A549 (cell line): ENCODE results near the gene FXR1. TPM values are rescaled to one million over a fixed set of nuclear protein-coding genes. Genes with fewer than 3 reads are reported as not detected.
A peak's percentile ranks its signal among the peaks of the same experiment; 100 is the strongest.

Experiments used
- ATAC-seq, 2 experiments: fragments of 200-7000 bp in 1 of 2; fragments of >200 bp in 1 of 2; cut with Nextera tagmentation in 1 of 2; cut with Tn5 transposase in 1 of 2; 3 replicates each; pipeline versions ENCODE4 v1.8.0 to v1.9.1; 2018 to 2020; ENCODE audit warnings: mild to moderate bottlenecking in 1 of 2, moderate library complexity in 1 of 2
- CTCF ChIA-PET: fragments of 300-600 bp; sonication (Branson Sonifier 250); formaldehyde crosslinking; extraction: SDS; loops from one replicate; lab custom pipeline; 2021; ENCODE audit warnings: antibody characterized with exemption, inconsistent platforms; lab: Yijun Ruan, JAX
- POLR2A ChIA-PET: fragments of 350-600 bp; formaldehyde crosslinking; extraction: SDS; loops from one replicate; lab custom pipeline; 2021; ENCODE audit warnings: antibody characterized with exemption, inconsistent platforms; lab: Yijun Ruan, JAX
- DNase-seq, 2 experiments: peaks; one replicate each; pipeline versions ENCODE4 v3.0.0 to v3.0.0-alpha.2; 2011 to 2016; ENCODE audit warnings: low read depth in 1 of 2, low spot score in 1 of 2
- FAIRE-seq: peaks from 2 replicates; lab custom pipeline; 2011; peaks lifted over from hg19 to GRCh38; lab: Jason Lieb, UNC
- H3K27ac ChIP-seq, 2 experiments: fragments of >200 bp; sonication (Bioruptor Twin); formaldehyde crosslinking; 3 replicates each; pipeline ENCODE4 v1.5.1; 2016 to 2017
- H3K4me1 ChIP-seq: fragments of >200 bp; sonication (Bioruptor Twin); formaldehyde crosslinking; 3 replicates; pipeline ENCODE4 v1.6.1; 2016
- H3K4me2 ChIP-seq: fragments of >200 bp; sonication (Bioruptor Twin); formaldehyde crosslinking; 3 replicates; pipeline ENCODE4 v1.6.1; 2016
- H3K4me3 ChIP-seq: fragments of >200 bp; sonication (Bioruptor Twin); formaldehyde crosslinking; 3 replicates; pipeline ENCODE4 v1.5.1; 2016
- H3K9me3 ChIP-seq: fragments of >200 bp; sonication (Bioruptor Twin); formaldehyde crosslinking; 3 replicates; pipeline ENCODE4 v1.6.1; 2016
- EHMT2 ChIP-seq: fragments of 200-600 bp; sonication (generic); IDR thresholded peaks from 2 replicates; pipeline ENCODE4 v1.6.1; 2016; ENCODE audit warnings: antibody characterized with exemption, low read depth, mild to moderate bottlenecking, moderate library complexity
- EP300 ChIP-seq, 2 experiments: fragments of >200 bp; sonication (Bioruptor Twin); formaldehyde crosslinking; IDR thresholded peaks; 2 replicates in 1 of 2; 3 replicates in 1 of 2; pipeline ENCODE4 v1.6.1; 2016 to 2017
- ESRRA ChIP-seq: fragments of 150-350 bp; IDR thresholded peaks from 2 replicates; pipeline ENCODE4 v1.6.1; 2014; ENCODE audit warnings: mild to moderate bottlenecking, low read length, borderline replicate concordance
- GATA3 ChIP-seq: IDR thresholded peaks from 2 replicates; pipeline ENCODE4 v1.6.1; 2012; ENCODE audit warnings: borderline replicate concordance
- HDAC2 ChIP-seq: fragments of 200-600 bp; sonication (generic); IDR thresholded peaks from 2 replicates; pipeline ENCODE4 v1.6.1; 2016
- HOXB13 ChIP-seq: fragments of 250-450 bp; sonication (Bioruptor Pico); IDR thresholded peaks from 2 replicates; pipeline ENCODE4 v1.5.0; 2020; ENCODE audit warnings: low read depth, mild to moderate bottlenecking, moderate library complexity
- KDM5A ChIP-seq: fragments of 200-600 bp; sonication (generic); IDR thresholded peaks from 2 replicates; pipeline ENCODE4 v1.6.1; 2016; ENCODE audit warnings: antibody characterized with exemption, mild to moderate bottlenecking
- MAFK ChIP-seq: fragments of 450-650 bp; IDR thresholded peaks from 2 replicates; pipeline ENCODE4 v1.6.1; 2014; ENCODE audit not compliant: partially characterized antibody
- NPAS2 ChIP-seq: fragments of 250-450 bp; sonication (Bioruptor Pico); IDR thresholded peaks from 2 replicates; pipeline ENCODE4 v1.8.0; 2022; ENCODE audit warnings: mild to moderate bottlenecking, moderate library complexity, borderline replicate concordance
- PHF8 ChIP-seq: fragments of 200-600 bp; sonication (generic); IDR thresholded peaks from 2 replicates; pipeline ENCODE4 v1.6.1; 2016; ENCODE audit warnings: low read depth, mild to moderate bottlenecking, antibody characterized with exemption, moderate library complexity, borderline replicate concordance
- POLR2AphosphoS2 ChIP-seq: conservative IDR thresholded peaks from 2 replicates; pipeline ENCODE4 v1.6.1; 2012; ENCODE audit warnings: low read length, improper control_type of control experiment, inconsistent platforms
- SMC3 ChIP-seq: fragments of >200 bp; sonication (Bioruptor Twin); formaldehyde crosslinking; IDR thresholded peaks from 3 replicates; pipeline ENCODE4 v1.6.1; 2018; ENCODE audit warnings: inconsistent platforms
- SREBF2 ChIP-seq: fragments of 450-650 bp; IDR thresholded peaks from 2 replicates; pipeline ENCODE4 v1.6.1; 2014; ENCODE audit warnings: mild to moderate bottlenecking, moderate library complexity
- WGBS: methylation state at CpG from one replicate; pipeline ENCODE4 v1.1.6; 2017; ENCODE audit errors: missing lambda C conversion rate; 5-methylcytosine and 5-hydroxymethylcytosine counted together
- polyA plus RNA-seq, 4 experiments: library from polyadenylated mRNA; depleted of rRNA in 3 of 4; stranded (reverse); fragments of >200 nt; fragmentation: RNase III in 1 of 4; extraction: RNeasy Plus Mini Kit Qiagen cat#74134 plus additional on column Dnase treatment in 1 of 4; gene quantifications; 2 replicates in 3 of 4; 3 replicates in 1 of 4; pipeline ENCODE4 v1.2.3, GENCODE V29; 2011 to 2017
- TF ChIP-seq, protein P1 (sequence below): fragments of 200-600 bp; sonication (generic); IDR thresholded peaks from 2 replicates; pipeline ENCODE4 v1.6.1; 2016; ENCODE audit warnings: antibody characterized with exemption, mild to moderate bottlenecking, moderate library complexity
- TF ChIP-seq, protein P2 (sequence below): fragments of 250-450 bp; sonication (Bioruptor Pico); IDR thresholded peaks from 2 replicates; pipeline ENCODE4 v1.5.0; 2020; ENCODE audit warnings: low read depth, mild to moderate bottlenecking, moderate library complexity
- TF ChIP-seq, protein P3 (sequence below): fragments of >200 bp; sonication (Bioruptor Twin); formaldehyde crosslinking; IDR thresholded peaks from 3 replicates; pipeline ENCODE4 v1.5.1; 2016
- TF ChIP-seq, protein P4 (sequence below): fragments of 150-350 bp; IDR thresholded peaks from 2 replicates; pipeline ENCODE4 v1.6.1; 2014; ENCODE audit warnings: low read depth, mild to moderate bottlenecking, low read length
- TF ChIP-seq, protein P5 (sequence below): IDR thresholded peaks from 2 replicates; pipeline ENCODE4 v1.6.1; 2012; ENCODE audit warnings: low read depth, borderline replicate concordance

FXR1 gene
- polyA plus RNA-seq, 2 of the 4 experiments (the other 2 are of a cell fraction) = 98.3 to 132 TPM

DNA sequence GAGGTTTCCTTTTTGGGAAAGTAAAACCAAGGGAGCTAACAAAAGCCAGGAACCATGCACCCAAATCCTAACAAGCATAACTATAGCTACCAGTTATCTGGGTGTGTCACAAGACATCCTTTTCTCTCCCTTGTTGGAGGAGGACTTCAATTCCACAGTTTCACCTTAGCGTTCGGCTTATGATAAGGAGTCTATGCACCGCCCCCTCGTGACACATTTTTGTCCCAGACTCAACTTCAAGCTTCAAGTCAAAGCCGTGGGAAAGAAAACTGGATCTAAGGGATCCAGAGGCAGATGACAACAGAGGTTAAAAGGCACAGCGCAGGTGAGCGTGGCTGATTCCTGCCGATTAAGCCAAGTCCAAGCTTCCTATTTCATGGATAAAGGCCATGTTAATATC is 13.9 kb upstream of the FXR1 start:
- no peaks in the 10 kb centered on the region for H3K4me1 ChIP-seq
- H3K4me2 ChIP-seq = no peak overlapping the region
- no peaks in the 10 kb centered on the region for H3K9me3 ChIP-seq
- no peak overlapping the region for H3K4me3 ChIP-seq
- H3K27ac ChIP-seq = no peak overlapping the region
- FAIRE-seq (no peak), ATAC-seq (no peak), DNase-seq (no peak)
- TF ChIP-seq, protein P1, sequence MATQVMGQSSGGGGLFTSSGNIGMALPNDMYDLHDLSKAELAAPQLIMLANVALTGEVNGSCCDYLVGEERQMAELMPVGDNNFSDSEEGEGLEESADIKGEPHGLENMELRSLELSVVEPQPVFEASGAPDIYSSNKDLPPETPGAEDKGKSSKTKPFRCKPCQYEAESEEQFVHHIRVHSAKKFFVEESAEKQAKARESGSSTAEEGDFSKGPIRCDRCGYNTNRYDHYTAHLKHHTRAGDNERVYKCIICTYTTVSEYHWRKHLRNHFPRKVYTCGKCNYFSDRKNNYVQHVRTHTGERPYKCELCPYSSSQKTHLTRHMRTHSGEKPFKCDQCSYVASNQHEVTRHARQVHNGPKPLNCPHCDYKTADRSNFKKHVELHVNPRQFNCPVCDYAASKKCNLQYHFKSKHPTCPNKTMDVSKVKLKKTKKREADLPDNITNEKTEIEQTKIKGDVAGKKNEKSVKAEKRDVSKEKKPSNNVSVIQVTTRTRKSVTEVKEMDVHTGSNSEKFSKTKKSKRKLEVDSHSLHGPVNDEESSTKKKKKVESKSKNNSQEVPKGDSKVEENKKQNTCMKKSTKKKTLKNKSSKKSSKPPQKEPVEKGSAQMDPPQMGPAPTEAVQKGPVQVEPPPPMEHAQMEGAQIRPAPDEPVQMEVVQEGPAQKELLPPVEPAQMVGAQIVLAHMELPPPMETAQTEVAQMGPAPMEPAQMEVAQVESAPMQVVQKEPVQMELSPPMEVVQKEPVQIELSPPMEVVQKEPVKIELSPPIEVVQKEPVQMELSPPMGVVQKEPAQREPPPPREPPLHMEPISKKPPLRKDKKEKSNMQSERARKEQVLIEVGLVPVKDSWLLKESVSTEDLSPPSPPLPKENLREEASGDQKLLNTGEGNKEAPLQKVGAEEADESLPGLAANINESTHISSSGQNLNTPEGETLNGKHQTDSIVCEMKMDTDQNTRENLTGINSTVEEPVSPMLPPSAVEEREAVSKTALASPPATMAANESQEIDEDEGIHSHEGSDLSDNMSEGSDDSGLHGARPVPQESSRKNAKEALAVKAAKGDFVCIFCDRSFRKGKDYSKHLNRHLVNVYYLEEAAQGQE = no peak
- TF ChIP-seq, protein P2, sequence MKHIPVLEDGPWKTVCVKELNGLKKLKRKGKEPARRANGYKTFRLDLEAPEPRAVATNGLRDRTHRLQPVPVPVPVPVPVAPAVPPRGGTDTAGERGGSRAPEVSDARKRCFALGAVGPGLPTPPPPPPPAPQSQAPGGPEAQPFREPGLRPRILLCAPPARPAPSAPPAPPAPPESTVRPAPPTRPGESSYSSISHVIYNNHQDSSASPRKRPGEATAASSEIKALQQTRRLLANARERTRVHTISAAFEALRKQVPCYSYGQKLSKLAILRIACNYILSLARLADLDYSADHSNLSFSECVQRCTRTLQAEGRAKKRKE (CRISPR knock-in tag) = no peak
- no peak for TF ChIP-seq EHMT2
- TF ChIP-seq POLR2AphosphoS2 = no peak
- TF ChIP-seq, protein P3, sequence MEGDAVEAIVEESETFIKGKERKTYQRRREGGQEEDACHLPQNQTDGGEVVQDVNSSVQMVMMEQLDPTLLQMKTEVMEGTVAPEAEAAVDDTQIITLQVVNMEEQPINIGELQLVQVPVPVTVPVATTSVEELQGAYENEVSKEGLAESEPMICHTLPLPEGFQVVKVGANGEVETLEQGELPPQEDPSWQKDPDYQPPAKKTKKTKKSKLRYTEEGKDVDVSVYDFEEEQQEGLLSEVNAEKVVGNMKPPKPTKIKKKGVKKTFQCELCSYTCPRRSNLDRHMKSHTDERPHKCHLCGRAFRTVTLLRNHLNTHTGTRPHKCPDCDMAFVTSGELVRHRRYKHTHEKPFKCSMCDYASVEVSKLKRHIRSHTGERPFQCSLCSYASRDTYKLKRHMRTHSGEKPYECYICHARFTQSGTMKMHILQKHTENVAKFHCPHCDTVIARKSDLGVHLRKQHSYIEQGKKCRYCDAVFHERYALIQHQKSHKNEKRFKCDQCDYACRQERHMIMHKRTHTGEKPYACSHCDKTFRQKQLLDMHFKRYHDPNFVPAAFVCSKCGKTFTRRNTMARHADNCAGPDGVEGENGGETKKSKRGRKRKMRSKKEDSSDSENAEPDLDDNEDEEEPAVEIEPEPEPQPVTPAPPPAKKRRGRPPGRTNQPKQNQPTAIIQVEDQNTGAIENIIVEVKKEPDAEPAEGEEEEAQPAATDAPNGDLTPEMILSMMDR = no peak
- TF ChIP-seq ESRRA = no peak
- no peak for TF ChIP-seq EP300 (IDR thresholded peaks at IDR 0.05)
- no peak for TF ChIP-seq GATA3
- no peak for TF ChIP-seq NPAS2 (CRISPR knock-in tag)
- no peak for TF ChIP-seq HDAC2
- no peak for TF ChIP-seq HOXB13 (CRISPR knock-in tag)
- TF ChIP-seq, protein P4, sequence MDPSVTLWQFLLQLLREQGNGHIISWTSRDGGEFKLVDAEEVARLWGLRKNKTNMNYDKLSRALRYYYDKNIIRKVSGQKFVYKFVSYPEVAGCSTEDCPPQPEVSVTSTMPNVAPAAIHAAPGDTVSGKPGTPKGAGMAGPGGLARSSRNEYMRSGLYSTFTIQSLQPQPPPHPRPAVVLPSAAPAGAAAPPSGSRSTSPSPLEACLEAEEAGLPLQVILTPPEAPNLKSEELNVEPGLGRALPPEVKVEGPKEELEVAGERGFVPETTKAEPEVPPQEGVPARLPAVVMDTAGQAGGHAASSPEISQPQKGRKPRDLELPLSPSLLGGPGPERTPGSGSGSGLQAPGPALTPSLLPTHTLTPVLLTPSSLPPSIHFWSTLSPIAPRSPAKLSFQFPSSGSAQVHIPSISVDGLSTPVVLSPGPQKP = no peak
- no peak for TF ChIP-seq PHF8
- no peak for TF ChIP-seq SMC3
- no peak for TF ChIP-seq KDM5A
- TF ChIP-seq, protein P5, sequence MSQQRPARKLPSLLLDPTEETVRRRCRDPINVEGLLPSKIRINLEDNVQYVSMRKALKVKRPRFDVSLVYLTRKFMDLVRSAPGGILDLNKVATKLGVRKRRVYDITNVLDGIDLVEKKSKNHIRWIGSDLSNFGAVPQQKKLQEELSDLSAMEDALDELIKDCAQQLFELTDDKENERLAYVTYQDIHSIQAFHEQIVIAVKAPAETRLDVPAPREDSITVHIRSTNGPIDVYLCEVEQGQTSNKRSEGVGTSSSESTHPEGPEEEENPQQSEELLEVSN = no peak
- ChIA-PET POLR2A (interaction anchor here (1.2 kb wide), 1 partner anchor 13 kb away, joined by 4 read pairs; the partner anchor contains the start of gene FXR1), CTCF (interaction anchor here (0.9 to 1.2 kb wide), 2 partner anchors 13 to 272 kb away, joined by 3 to 4 read pairs; no protein-coding TSS in a partner anchor)
- 84% methylated on average over 8 of the region's 8 CpGs for WGBS

DNA sequence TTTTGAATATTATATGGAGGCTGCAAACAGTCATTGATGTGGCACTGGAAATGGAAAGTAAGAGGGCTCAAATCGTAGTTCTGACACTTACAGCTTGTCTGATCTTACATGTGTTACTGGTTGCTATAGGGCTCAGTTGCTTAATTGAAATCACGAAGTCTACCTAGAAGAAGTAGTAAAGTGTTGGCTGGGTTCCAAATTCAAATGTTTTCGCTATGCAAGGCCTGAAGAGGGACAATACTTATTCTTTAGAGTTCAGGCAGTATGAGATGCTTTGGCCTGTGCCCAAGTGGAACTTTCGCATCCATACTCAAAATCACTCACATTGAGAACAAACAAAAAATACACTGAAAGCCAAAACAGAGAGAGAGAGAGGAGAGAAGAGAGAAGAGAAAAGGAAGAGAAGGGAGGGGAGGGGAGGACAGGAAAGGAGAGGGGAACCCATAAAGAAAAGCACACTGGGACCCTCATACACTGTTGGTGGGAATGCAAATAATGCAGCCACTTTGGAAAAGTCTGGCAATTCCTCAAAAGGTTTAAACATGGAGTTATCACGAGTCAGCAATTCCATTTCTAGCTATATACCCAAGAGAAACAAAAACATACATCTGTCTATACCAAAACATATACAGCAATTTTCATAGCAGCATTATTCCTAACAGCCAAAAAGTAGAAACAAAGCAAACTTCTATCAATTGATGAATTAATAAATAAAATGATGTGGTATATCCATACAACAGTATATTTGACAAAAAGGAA is 2.9 kb upstream of the FXR1 start:
- WGBS = 70% methylated on average over 5 of the region's 5 CpGs
- peaks cover 8% of the 10 kb centered on the region; the same call in 1 of the 3 replicates for H3K9me3 ChIP-seq
- ChIA-PET POLR2A (no interaction called here), CTCF (no interaction called here)
- no peak overlapping the region for H3K27ac ChIP-seq
- no peak for TF ChIP-seq SMC3
- TF ChIP-seq HDAC2 = no peak
- no peak for TF ChIP-seq SREBF2
- TF ChIP-seq MAFK = peak; percentile 89
- DNase-seq (no peak), FAIRE-seq (no peak), ATAC-seq (no peak)
- no peak overlapping the region for H3K4me3 ChIP-seq
- no peak overlapping the region for H3K4me2 ChIP-seq
- H3K4me1 ChIP-seq = peaks cover 13% of the 10 kb centered on the region
